ENCODE data around the gene WASHC3.

Gene WASHC3

GRCh38 chr12:102052192-102053061, 9.4 kb downstream of the WASHC3 start:
- DNase-seq (ENCODE audit: low read depth) = no peak
- H3K4me3 ChIP-seq (ENCODE audit: low read depth, low read length) = no peak overlapping the region
- TF ChIP-seq CTCF (IDR thresholded peaks at IDR 0.05; ENCODE audit: low read depth, low read length) (peak; percentile 4), MAX (IDR thresholded peaks at IDR 0.05; ENCODE audit: low read depth, low read length) (no peak)

- DNase-seq (ENCODE audit: low read depth) = no peak
- TF ChIP-seq CTCF (IDR thresholded peaks at IDR 0.05; ENCODE audit: low read depth, low read length) = no peak
- TF ChIP-seq MYC (IDR thresholded peaks at IDR 0.05; ENCODE audit: low read depth, low read length) = no peak
- TF ChIP-seq POLR2A (IDR thresholded peaks at IDR 0.05; ENCODE audit: extremely low read depth, insufficient read length) = no peak
- no peak for TF ChIP-seq MAX (IDR thresholded peaks at IDR 0.05; ENCODE audit: low read depth, low read length)
These were observed 10.3 kb downstream of the WASHC3 start for GRCh38 chr12:102051431-102051965.

GRCh38 chr12:102050660-102051430, 10.9 kb downstream of the WASHC3 start:
- DNase-seq (ENCODE audit: low read depth) = peak; percentile 58
- TF ChIP-seq CTCF (IDR thresholded peaks at IDR 0.05; ENCODE audit: low read depth, low read length) (no peak), POLR2A (IDR thresholded peaks at IDR 0.05; ENCODE audit: extremely low read depth, insufficient read length) (no peak), MAX (IDR thresholded peaks at IDR 0.05; ENCODE audit: low read depth, low read length) (no peak), MYC (IDR thresholded peaks at IDR 0.05; ENCODE audit: low read depth, low read length) (no peak)
- H3K4me3 ChIP-seq (ENCODE audit: low read depth, low read length) = no peak overlapping the region

More at GRCh38 chr12:102051431-102051965, 10.3 kb downstream of the WASHC3 start:
- H3K4me3 ChIP-seq (ENCODE audit: low read depth, low read length) = no peak overlapping the region

- no peak for TF ChIP-seq CTCF (IDR thresholded peaks at IDR 0.05; ENCODE audit: low read depth, low read length)
- no peak for TF ChIP-seq MYC (IDR thresholded peaks at IDR 0.05; ENCODE audit: low read depth, low read length)
- TF ChIP-seq POLR2A (IDR thresholded peaks at IDR 0.05; ENCODE audit: extremely low read depth, insufficient read length) = no peak
- TF ChIP-seq MAX (IDR thresholded peaks at IDR 0.05; ENCODE audit: low read depth, low read length) = no peak
- no peak for DNase-seq (ENCODE audit: low read depth)
- no peak overlapping the region for H3K4me3 ChIP-seq (ENCODE audit: low read depth, low read length)
These were observed 17.9 kb downstream of the WASHC3 start for GRCh38 chr12:102043928-102044327.

GRCh38 chr12:102033991-102034745, 27.6 kb downstream of the WASHC3 start:
- TF ChIP-seq POLR2A (IDR thresholded peaks at IDR 0.05; ENCODE audit: extremely low read depth, insufficient read length) = no peak
- no peak for TF ChIP-seq MAX (IDR thresholded peaks at IDR 0.05; ENCODE audit: low read depth, low read length)
- no peak for TF ChIP-seq MYC (IDR thresholded peaks at IDR 0.05; ENCODE audit: low read depth, low read length)
- no peak for TF ChIP-seq CTCF (IDR thresholded peaks at IDR 0.05; ENCODE audit: low read depth, low read length)
- no peak for DNase-seq (ENCODE audit: low read depth)
- no peak overlapping the region for H3K4me3 ChIP-seq (ENCODE audit: low read depth, low read length)
